Measurements from ENCODE around the gene ACACA. TPM values are rescaled to one million over a fixed set of nuclear protein-coding genes. Genes with fewer than 3 reads are reported as not detected.
A peak's percentile ranks its signal among the peaks of the same experiment; 100 is the strongest.
"Not testable (repeated sequence)": the region's sequence is repeated elsewhere in the genome, so short reads cannot be mapped to it uniquely, and the experiment has no call there.

Gene ACACA
- total and polyA plus RNA-seq, 2 donors (not counting 1 experiment from before 2014, with no cell fraction given), result 45.2 to 123 TPM

GRCh38 chr17:37413875-37414519 lies 7.4 kb upstream of the ACACA start:
- no peak overlapping the region for H3K4me3 ChIP-seq (replicated peaks in 1 of 4; ENCODE audit: control extremely low read depth in 1 of 4, insufficient read depth in 1 of 4, low read depth in 3 of 4, low read length in 4 of 4)
- peaks cover 10% of the 10 kb centered on the region for H3K79me2 ChIP-seq (ENCODE audit: control insufficient read depth, insufficient read depth, low read length)
- H2AFZ ChIP-seq (ENCODE audit: low read length), result no peak overlapping the region
- no peak overlapping the region for H3K9ac ChIP-seq (ENCODE audit: insufficient read depth, low read length)
- peaks cover 9% of the 10 kb centered on the region for H3K36me3 ChIP-seq (ENCODE audit: control insufficient read depth, insufficient read depth, low read length)
- TF ChIP-seq EZH2 (IDR thresholded peaks at IDR 0.05; ENCODE audit: low read length, missing control alignments), result no peak
- TF ChIP-seq CTCF (conservative IDR thresholded peaks at IDR 0.05 in 1 of 2, IDR thresholded peaks at IDR 0.05 in 1 of 2; ENCODE audit: low read depth in 1 of 2, low read length in 2 of 2), result peak; percentile 26 to 40
- no peak overlapping the region for H3K4me2 ChIP-seq (ENCODE audit: extremely low read depth, insufficient read depth, low read length)
- DNase-seq (ENCODE audit: low read depth in 2 of 2), result peak in 1 of 2 donors; percentile 21
- no peaks in the 10 kb centered on the region for H3K27me3 ChIP-seq (ENCODE audit: control insufficient read depth, insufficient read depth, low read length)
- H3K27ac ChIP-seq (ENCODE audit: insufficient read depth, low read length), result no peak overlapping the region
- no peaks in the 10 kb centered on the region for H4K20me1 ChIP-seq (ENCODE audit: control insufficient read depth, extremely low read depth, insufficient read depth, low read length)
- no peaks in the 10 kb centered on the region for H3K4me1 ChIP-seq (ENCODE audit: control insufficient read depth, extremely low read depth, insufficient read depth, low read length)
- no peaks in the 10 kb centered on the region for H3K9me3 ChIP-seq (ENCODE audit: control insufficient read depth, insufficient read depth, low read depth, low read length)

GRCh38 chr17:37410357-37410756 lies 3.7 kb upstream of the ACACA start:
- Histone ChIP-seq H4K20me1 (ENCODE audit: control insufficient read depth, extremely low read depth, insufficient read depth, low read length) (no peaks in the 10 kb centered on the region), H3K36me3 (ENCODE audit: control insufficient read depth, insufficient read depth, low read length) (peaks cover 7% of the 10 kb centered on the region), H3K9ac (ENCODE audit: insufficient read depth, low read length) (no peak overlapping the region), H3K27ac (ENCODE audit: insufficient read depth, low read length) (no peak overlapping the region), H3K4me3 (replicated peaks in 1 of 4; ENCODE audit: control extremely low read depth in 1 of 4, insufficient read depth in 1 of 4, low read depth in 3 of 4, low read length in 4 of 4) (no peak overlapping the region), H3K9me3 (ENCODE audit: control insufficient read depth, insufficient read depth, low read depth, low read length) (no peaks in the 10 kb centered on the region), H3K27me3 (ENCODE audit: control insufficient read depth, insufficient read depth, low read length) (no peaks in the 10 kb centered on the region), H3K79me2 (ENCODE audit: control insufficient read depth, insufficient read depth, low read length) (peaks cover 34% of the 10 kb centered on the region), H2AFZ (ENCODE audit: low read length) (no peak overlapping the region), H3K4me2 (ENCODE audit: extremely low read depth, insufficient read depth, low read length) (no peak overlapping the region), H3K4me1 (ENCODE audit: control insufficient read depth, extremely low read depth, insufficient read depth, low read length) (no peaks in the 10 kb centered on the region)
- no peak for TF ChIP-seq CTCF (conservative IDR thresholded peaks at IDR 0.05 in 1 of 2, IDR thresholded peaks at IDR 0.05 in 1 of 2; ENCODE audit: low read depth in 1 of 2, low read length in 2 of 2)
- DNase-seq (ENCODE audit: low read depth in 2 of 2), result no peak

GRCh38 chr17:37408145-37408479 lies 1.5 kb upstream of the ACACA start:
- not testable (repeated sequence) for H3K9ac ChIP-seq (ENCODE audit: insufficient read depth, low read length); H3K27ac ChIP-seq (ENCODE audit: insufficient read depth, low read length); H3K36me3 ChIP-seq (ENCODE audit: control insufficient read depth, insufficient read depth, low read length); H3K9me3 ChIP-seq (ENCODE audit: control insufficient read depth, insufficient read depth, low read depth, low read length); H3K27me3 ChIP-seq (ENCODE audit: control insufficient read depth, insufficient read depth, low read length); DNase-seq (ENCODE audit: low read depth in 2 of 2); H3K4me1 ChIP-seq (ENCODE audit: control insufficient read depth, extremely low read depth, insufficient read depth, low read length); H4K20me1 ChIP-seq (ENCODE audit: control insufficient read depth, extremely low read depth, insufficient read depth, low read length); H2AFZ ChIP-seq (ENCODE audit: low read length)
- peaks cover 45% of the 10 kb centered on the region for H3K79me2 ChIP-seq (ENCODE audit: control insufficient read depth, insufficient read depth, low read length)
- peak overlapping the region in 1 of 4 experiments; percentile 81 for H3K4me3 ChIP-seq (replicated peaks in 1 of 4; ENCODE audit: control extremely low read depth in 1 of 4, insufficient read depth in 1 of 4, low read depth in 3 of 4, low read length in 4 of 4)
- peak overlapping the region; percentile 51 for H3K4me2 ChIP-seq (ENCODE audit: extremely low read depth, insufficient read depth, low read length)

Measured in fibroblast of lung (primary cell).